Caco-2 (cell line): ENCODE measurements around the gene LSG1. TPM values are rescaled to one million over a fixed set of nuclear protein-coding genes. Genes with fewer than 3 reads are reported as not detected.

Source experiments
- BruUV-seq: library from RNA; stranded (reverse); fragments of 400-500 nt; replicated peaks from 2 replicates; lab custom pipeline; 2021; lab: Mats Ljungman, UMichigan
- CTCF ChIA-PET: fragments of 300-600 bp; sonication (Branson Sonifier 250); formaldehyde crosslinking; loops from one replicate; lab custom pipeline; 2022; ENCODE audit warnings: antibody characterized with exemption; lab: Charles Lee
- POLR2A ChIA-PET: fragments of 300-600 bp; sonication (Branson Sonifier 250); formaldehyde crosslinking; loops from one replicate; lab custom pipeline; 2022; ENCODE audit warnings: antibody characterized with exemption; lab: Charles Lee
- DNase-seq, 2 experiments: peaks; one replicate each; pipeline versions ENCODE4 v3.0.0 to v3.0.0-alpha.2; 2020 to 2022
- H3K27me3 ChIP-seq: replicated peaks from 2 replicates; pipeline ENCODE4 v1.6.0; 2011; ENCODE audit warnings: low read length; ENCODE audit not compliant: control insufficient read depth, insufficient read depth
- H3K36me3 ChIP-seq: 2 replicates; pipeline ENCODE4 v1.5.1; 2011; ENCODE audit warnings: low read length; ENCODE audit not compliant: control insufficient read depth, insufficient read depth
- H3K4me1 ChIP-seq: fragments of 250-450 bp; sonication (Bioruptor Pico); 2 replicates; pipeline ENCODE4 v1.5.1; 2020; ENCODE audit warnings: mild to moderate bottlenecking
- H3K4me3 ChIP-seq: 2 replicates; pipeline ENCODE4 v1.5.1; 2011; ENCODE audit warnings: low read depth, mild to moderate bottlenecking, control low read depth, low read length
- H3K9me3 ChIP-seq: fragments of 250-450 bp; sonication (Bioruptor Pico); 2 replicates; pipeline ENCODE4 v1.5.1; 2020; ENCODE audit warnings: mild to moderate bottlenecking, moderate library complexity
- H3K27ac Mint-ChIP-seq: one replicate; pipeline ENCODE4 v1.8.0; 2022; ENCODE audit warnings: mixed read lengths; ENCODE audit not compliant: unreplicated experiment
- H3K27me3 Mint-ChIP-seq: one replicate; pipeline ENCODE4 v1.8.0; 2022; ENCODE audit warnings: mixed read lengths; ENCODE audit not compliant: insufficient read depth, unreplicated experiment
- H3K36me3 Mint-ChIP-seq: one replicate; pipeline ENCODE4 v1.8.0; 2022; ENCODE audit warnings: mild to moderate bottlenecking, mixed read lengths; ENCODE audit not compliant: insufficient read depth, unreplicated experiment
- H3K4me1 Mint-ChIP-seq: one replicate; pipeline ENCODE4 v1.8.0; 2022; ENCODE audit warnings: low read depth, mixed read lengths; ENCODE audit not compliant: unreplicated experiment
- H3K4me3 Mint-ChIP-seq: one replicate; pipeline ENCODE4 v1.8.0; 2022; ENCODE audit warnings: mild to moderate bottlenecking, moderate library complexity, mixed read lengths; ENCODE audit not compliant: unreplicated experiment
- H3K9me3 Mint-ChIP-seq: one replicate; pipeline ENCODE4 v1.8.0; 2022; ENCODE audit warnings: mixed read lengths; ENCODE audit not compliant: unreplicated experiment
- intact Hi-C: fragments of 100-400 bp; cut with micrococcal nuclease; formaldehyde crosslinking; loops from one replicate; pipeline ENCODE4 v1.10.0; 2022; ENCODE audit not compliant: unreplicated experiment
- total RNA-seq: library from RNA; stranded (reverse); gene quantifications from 2 replicates; pipeline ENCODE4 v1.2.3, GENCODE V29; 2022
- TF ChIP-seq, protein P1 (sequence below), 2 experiments: fragments of 200-600 bp in 1 of 2; IDR thresholded peaks; 1 replicate in 1 of 2; 2 replicates in 1 of 2; pipeline versions ENCODE4 v1.5.1 to v1.8.0; 2011 to 2022; ENCODE audit warnings: antibody characterized with exemption in 1 of 2, control low read depth in 1 of 2, inconsistent platforms in 1 of 2, low read depth in 1 of 2, low read length in 1 of 2, mild to moderate bottlenecking in 1 of 2, moderate library complexity in 1 of 2; ENCODE audit not compliant: insufficient read depth in 1 of 2, severe bottlenecking in 1 of 2, unreplicated experiment in 1 of 2

The LSG1 gene
- total RNA-seq, 1 experiment from 2014 or later = 48.0 TPM

DNA sequence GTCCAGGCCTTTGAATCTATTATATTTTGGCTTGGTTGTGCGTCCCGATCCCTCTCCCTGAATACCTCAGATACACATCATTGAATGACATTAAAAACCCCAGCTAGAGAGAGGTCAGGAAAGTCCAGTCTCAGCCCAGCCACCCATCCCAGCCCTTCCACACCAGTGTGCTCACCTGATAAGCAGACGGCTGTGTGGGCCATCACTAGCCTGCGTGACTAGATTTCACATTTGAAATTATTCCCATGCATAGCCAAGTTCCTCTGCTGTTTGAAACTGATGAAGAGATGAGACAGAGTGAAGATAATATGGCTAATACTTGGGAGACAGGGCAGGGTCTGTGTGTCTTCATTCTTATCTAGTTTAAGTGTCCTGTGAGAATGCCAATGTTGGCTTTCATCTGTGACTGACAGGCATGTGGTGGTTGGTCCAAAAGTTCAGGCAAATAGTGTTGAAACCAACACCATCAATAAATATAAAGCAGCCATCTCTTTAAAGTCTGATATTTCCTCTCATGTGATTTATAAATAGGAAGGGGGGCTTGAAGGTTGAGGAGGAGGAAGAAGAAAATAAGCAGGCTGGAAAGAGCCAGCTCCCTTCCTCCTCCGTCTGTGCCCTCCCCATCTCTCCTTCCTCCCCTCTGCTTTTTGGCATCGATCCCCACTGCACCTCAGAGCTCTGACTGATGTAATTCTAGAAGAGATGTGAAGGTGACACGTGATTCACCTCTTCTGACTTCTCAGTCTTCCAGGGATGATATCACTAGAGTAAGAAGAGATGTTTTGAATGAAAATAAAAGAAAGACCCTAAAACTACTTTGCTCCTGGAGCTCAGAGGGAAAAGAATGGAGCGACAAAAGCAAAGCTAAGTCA lies 18.7 kb upstream of the LSG1 start:
- Histone ChIP-seq H3K4me3 (no peak overlapping the region), H3K4me1 (peaks cover 3% of the 10 kb centered on the region; the same call in 1 of the 2 replicates), H3K36me3 (no peaks in the 10 kb centered on the region), H3K9me3 (no peaks in the 10 kb centered on the region), H3K27me3 (no peaks in the 10 kb centered on the region)
- no peak for DNase-seq
- Mint-ChIP-seq H3K36me3 (peaks cover 2% of the 10 kb centered on the region), H3K4me1 (peaks cover 14% of the 10 kb centered on the region), H3K4me3 (no peak overlapping the region), H3K27me3 (no peaks in the 10 kb centered on the region), H3K27ac (no peak overlapping the region), H3K9me3 (peaks cover 9% of the 10 kb centered on the region)
- CTCF ChIA-PET = interaction anchor here (0.6 kb wide), 1 partner anchor 24 kb away, joined by 4 read pairs; no protein-coding TSS in a partner anchor
- intact Hi-C loops = no loop called here
- POLR2A ChIA-PET = no interaction called here
- TF ChIP-seq, protein P1, sequence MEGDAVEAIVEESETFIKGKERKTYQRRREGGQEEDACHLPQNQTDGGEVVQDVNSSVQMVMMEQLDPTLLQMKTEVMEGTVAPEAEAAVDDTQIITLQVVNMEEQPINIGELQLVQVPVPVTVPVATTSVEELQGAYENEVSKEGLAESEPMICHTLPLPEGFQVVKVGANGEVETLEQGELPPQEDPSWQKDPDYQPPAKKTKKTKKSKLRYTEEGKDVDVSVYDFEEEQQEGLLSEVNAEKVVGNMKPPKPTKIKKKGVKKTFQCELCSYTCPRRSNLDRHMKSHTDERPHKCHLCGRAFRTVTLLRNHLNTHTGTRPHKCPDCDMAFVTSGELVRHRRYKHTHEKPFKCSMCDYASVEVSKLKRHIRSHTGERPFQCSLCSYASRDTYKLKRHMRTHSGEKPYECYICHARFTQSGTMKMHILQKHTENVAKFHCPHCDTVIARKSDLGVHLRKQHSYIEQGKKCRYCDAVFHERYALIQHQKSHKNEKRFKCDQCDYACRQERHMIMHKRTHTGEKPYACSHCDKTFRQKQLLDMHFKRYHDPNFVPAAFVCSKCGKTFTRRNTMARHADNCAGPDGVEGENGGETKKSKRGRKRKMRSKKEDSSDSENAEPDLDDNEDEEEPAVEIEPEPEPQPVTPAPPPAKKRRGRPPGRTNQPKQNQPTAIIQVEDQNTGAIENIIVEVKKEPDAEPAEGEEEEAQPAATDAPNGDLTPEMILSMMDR (IDR thresholded peaks at IDR 0.05; ENCODE audit: insufficient read depth in 1 of 2, low read depth in 1 of 2, low read length in 1 of 2, severe bottlenecking in 1 of 2, unreplicated experiment in 1 of 2) = no peak
- no TSS peak for BruUV-seq

DNA sequence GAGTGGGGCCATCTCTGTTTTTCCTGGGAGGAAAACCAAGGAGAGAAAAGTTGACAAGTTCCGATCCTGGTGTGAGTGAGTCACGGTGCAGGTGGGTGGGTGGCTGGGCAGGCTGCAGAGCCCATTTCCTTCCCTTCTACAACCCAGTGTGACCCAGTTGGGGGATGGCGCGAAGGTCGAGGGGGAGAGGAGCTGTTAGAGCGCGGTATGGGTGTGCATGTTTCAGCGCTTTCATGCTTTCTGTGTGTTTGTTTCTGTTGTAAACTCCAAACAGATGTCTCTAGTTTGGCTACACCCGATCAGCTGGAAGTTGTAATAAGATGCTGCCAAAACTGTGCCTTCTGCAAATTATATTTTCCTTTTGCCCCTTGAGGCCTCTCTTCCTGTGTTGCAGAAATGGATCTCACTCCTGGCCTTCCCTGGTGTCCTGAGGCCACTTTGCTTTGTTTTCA lies 17.5 kb upstream of the LSG1 start:
- H3K27me3 ChIP-seq = no peaks in the 10 kb centered on the region
- H3K27me3 Mint-ChIP-seq = no peaks in the 10 kb centered on the region
- no peaks in the 10 kb centered on the region for H3K9me3 ChIP-seq
- no peaks in the 10 kb centered on the region for H3K36me3 ChIP-seq
- peaks cover 10% of the 10 kb centered on the region; the same call in 1 of the 2 replicates for H3K4me1 ChIP-seq
- peaks cover 6% of the 10 kb centered on the region for H3K36me3 Mint-ChIP-seq
- CTCF ChIA-PET = no interaction called here
- intact Hi-C loops = loop anchor here (5.0 to 10.0 kb wide), 2 partner anchors 33 to 185 kb away; no protein-coding TSS in a partner anchor
- no peak overlapping the region for H3K4me3 Mint-ChIP-seq
- no peak overlapping the region for H3K4me3 ChIP-seq
- H3K4me1 Mint-ChIP-seq = peaks cover 14% of the 10 kb centered on the region
- H3K9me3 Mint-ChIP-seq = peaks cover 8% of the 10 kb centered on the region
- BruUV-seq = no TSS peak
- TF ChIP-seq, protein P1 (IDR thresholded peaks at IDR 0.05; ENCODE audit: insufficient read depth in 1 of 2, low read depth in 1 of 2, low read length in 1 of 2, severe bottlenecking in 1 of 2, unreplicated experiment in 1 of 2) = no peak
- no peak overlapping the region for H3K27ac Mint-ChIP-seq
- no peak for DNase-seq
- POLR2A ChIA-PET = no interaction called here

DNA sequence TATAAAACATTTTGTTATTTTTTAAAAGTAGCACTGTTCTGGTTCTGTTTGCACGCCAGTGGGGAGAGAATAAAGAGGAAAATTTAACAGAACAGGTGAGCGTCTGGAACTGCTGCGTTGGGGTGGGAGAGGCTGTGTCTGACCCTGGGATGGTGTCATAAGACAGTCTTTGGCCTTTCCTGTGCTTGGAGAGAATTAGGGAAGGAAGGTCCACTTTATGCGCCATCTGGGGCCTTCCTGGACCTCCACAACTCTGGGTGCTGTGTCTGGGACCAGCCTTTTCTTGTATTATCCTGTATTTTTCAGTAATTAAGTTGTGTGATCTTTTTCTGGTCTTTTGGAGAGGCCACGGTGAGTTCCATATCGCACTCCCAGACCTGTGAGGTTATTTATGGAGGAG lies 17.0 kb upstream of the LSG1 start:
- peaks cover 10% of the 10 kb centered on the region; the same call in 1 of the 2 replicates for H3K4me1 ChIP-seq
- peaks cover 14% of the 10 kb centered on the region for H3K4me1 Mint-ChIP-seq
- H3K4me3 Mint-ChIP-seq = no peak overlapping the region
- no peak overlapping the region for H3K4me3 ChIP-seq
- BruUV-seq = no TSS peak
- H3K27me3 Mint-ChIP-seq = no peaks in the 10 kb centered on the region
- H3K9me3 ChIP-seq = no peaks in the 10 kb centered on the region
- TF ChIP-seq, protein P1 (IDR thresholded peaks at IDR 0.05; ENCODE audit: insufficient read depth in 1 of 2, low read depth in 1 of 2, low read length in 1 of 2, severe bottlenecking in 1 of 2, unreplicated experiment in 1 of 2) = no peak
- H3K27me3 ChIP-seq = no peaks in the 10 kb centered on the region
- intact Hi-C loops = loop anchor here (5.0 to 10.0 kb wide), 2 partner anchors 33 to 186 kb away; no protein-coding TSS in a partner anchor
- no peak overlapping the region for H3K27ac Mint-ChIP-seq
- peaks cover 2% of the 10 kb centered on the region for H3K9me3 Mint-ChIP-seq
- ChIA-PET POLR2A (no interaction called here), CTCF (interaction anchor here (1.4 kb wide), 1 partner anchor 80 kb away, joined by 4 read pairs; no protein-coding TSS in a partner anchor)
- DNase-seq = no peak
- peaks cover 6% of the 10 kb centered on the region for H3K36me3 Mint-ChIP-seq
- no peaks in the 10 kb centered on the region for H3K36me3 ChIP-seq
